ENCODE measurements around the gene MCU.

DNA sequence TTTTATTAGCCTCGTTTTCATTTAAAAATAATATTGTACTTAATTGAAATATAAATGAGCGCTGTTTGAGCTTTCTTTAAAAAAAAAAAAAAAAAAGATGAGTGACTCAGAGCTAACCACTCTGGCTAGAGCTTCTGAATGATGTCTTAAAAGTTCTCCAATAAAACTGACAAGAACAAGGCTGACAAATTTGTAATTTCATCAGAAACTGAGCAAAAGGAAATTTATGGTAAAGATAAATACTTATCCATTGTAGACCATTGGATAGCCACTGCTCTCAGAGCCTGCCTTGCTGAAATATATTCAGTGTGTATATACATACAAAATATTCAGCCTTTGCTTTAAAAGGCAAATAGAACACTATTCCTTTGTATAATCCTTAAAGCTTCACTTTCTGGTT is 110.4 kb downstream of the MCU start:
- TF ChIP-seq EZH2phosphoT487 (IDR thresholded peaks at IDR 0.05; ENCODE audit: borderline replicate concordance) (no peak), RAD21 (IDR thresholded peaks at IDR 0.05; ENCODE audit: low read depth) (no peak), TCF7L2 (IDR thresholded peaks at IDR 0.05; ENCODE audit: borderline replicate concordance, extremely low read depth, insufficient read depth, insufficient read length) (no peak), ZFX (IDR thresholded peaks at IDR 0.05) (no peak), SIN3A (IDR thresholded peaks at IDR 0.05; ENCODE audit: low read depth) (no peak), SRF (IDR thresholded peaks at IDR 0.05; ENCODE audit: low read depth) (no peak), SP1 (IDR thresholded peaks at IDR 0.05; ENCODE audit: low read depth) (no peak), POLR2A (IDR thresholded peaks at IDR 0.05; ENCODE audit: borderline replicate concordance, extremely low read depth, insufficient read depth, insufficient read length) (no peak), EGR1 (IDR thresholded peaks at IDR 0.05; ENCODE audit: low read depth) (no peak), POLR2AphosphoS5 (IDR thresholded peaks at IDR 0.05; ENCODE audit: low read depth, low read length) (no peak), FOSL1 (IDR thresholded peaks at IDR 0.05; ENCODE audit: low read depth) (no peak), EZH2 (IDR thresholded peaks at IDR 0.05) (no peak)
- TF ChIP-seq, protein P1, sequence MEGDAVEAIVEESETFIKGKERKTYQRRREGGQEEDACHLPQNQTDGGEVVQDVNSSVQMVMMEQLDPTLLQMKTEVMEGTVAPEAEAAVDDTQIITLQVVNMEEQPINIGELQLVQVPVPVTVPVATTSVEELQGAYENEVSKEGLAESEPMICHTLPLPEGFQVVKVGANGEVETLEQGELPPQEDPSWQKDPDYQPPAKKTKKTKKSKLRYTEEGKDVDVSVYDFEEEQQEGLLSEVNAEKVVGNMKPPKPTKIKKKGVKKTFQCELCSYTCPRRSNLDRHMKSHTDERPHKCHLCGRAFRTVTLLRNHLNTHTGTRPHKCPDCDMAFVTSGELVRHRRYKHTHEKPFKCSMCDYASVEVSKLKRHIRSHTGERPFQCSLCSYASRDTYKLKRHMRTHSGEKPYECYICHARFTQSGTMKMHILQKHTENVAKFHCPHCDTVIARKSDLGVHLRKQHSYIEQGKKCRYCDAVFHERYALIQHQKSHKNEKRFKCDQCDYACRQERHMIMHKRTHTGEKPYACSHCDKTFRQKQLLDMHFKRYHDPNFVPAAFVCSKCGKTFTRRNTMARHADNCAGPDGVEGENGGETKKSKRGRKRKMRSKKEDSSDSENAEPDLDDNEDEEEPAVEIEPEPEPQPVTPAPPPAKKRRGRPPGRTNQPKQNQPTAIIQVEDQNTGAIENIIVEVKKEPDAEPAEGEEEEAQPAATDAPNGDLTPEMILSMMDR (IDR thresholded peaks at IDR 0.05 in 2 of 3, conservative IDR thresholded peaks at IDR 0.05 in 1 of 3; ENCODE audit: borderline replicate concordance in 1 of 3, insufficient read depth in 1 of 3, low read depth in 2 of 3, low read length in 2 of 3) = no peak
- TF ChIP-seq, protein P2, sequence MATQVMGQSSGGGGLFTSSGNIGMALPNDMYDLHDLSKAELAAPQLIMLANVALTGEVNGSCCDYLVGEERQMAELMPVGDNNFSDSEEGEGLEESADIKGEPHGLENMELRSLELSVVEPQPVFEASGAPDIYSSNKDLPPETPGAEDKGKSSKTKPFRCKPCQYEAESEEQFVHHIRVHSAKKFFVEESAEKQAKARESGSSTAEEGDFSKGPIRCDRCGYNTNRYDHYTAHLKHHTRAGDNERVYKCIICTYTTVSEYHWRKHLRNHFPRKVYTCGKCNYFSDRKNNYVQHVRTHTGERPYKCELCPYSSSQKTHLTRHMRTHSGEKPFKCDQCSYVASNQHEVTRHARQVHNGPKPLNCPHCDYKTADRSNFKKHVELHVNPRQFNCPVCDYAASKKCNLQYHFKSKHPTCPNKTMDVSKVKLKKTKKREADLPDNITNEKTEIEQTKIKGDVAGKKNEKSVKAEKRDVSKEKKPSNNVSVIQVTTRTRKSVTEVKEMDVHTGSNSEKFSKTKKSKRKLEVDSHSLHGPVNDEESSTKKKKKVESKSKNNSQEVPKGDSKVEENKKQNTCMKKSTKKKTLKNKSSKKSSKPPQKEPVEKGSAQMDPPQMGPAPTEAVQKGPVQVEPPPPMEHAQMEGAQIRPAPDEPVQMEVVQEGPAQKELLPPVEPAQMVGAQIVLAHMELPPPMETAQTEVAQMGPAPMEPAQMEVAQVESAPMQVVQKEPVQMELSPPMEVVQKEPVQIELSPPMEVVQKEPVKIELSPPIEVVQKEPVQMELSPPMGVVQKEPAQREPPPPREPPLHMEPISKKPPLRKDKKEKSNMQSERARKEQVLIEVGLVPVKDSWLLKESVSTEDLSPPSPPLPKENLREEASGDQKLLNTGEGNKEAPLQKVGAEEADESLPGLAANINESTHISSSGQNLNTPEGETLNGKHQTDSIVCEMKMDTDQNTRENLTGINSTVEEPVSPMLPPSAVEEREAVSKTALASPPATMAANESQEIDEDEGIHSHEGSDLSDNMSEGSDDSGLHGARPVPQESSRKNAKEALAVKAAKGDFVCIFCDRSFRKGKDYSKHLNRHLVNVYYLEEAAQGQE (IDR thresholded peaks at IDR 0.05; ENCODE audit: low read depth) = no peak

All from HCT116 (cell line).